NCI-H2171 treated with DMSO at 0.1 percent for 48 hours (cell line): ENCODE data around the gene SH3TC1.
A peak's percentile ranks its signal among the peaks of the same experiment; 100 is the strongest.

Source experiments
- DNase-seq: peaks from one replicate; lab custom pipeline; 2025; lab: John Stamatoyannopoulos, UW

SH3TC1 gene

DNA sequence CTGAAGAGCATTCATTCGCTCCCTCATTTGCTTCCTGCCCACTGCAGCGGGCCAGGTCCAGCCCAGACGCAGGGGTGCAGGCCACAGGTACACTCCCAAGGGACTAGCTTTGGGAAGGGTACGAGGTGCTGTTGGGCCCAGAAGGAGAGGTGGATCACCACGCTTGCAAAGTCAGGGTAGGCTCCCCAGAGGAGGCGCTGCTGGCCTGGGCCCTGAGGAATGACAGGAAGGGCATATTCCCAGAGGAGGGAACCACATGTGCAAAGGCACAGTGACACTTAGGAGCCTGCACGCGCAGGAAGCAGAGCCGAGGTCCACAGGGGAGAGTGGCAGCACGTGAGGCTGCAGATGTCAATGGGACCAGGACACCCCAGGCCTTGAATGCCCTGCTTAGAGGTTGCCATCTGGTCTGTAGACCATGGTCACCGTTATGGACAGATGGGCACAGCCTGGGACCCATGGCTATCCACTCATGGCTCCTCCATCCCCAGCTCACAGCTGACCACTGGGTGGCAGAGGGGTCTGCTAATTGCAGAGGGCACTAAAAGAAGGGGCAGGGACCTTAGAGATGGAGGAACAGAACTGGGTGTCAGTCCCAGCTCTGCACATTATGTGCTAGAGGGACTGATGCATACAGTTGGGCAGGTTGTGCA lies 78.4 kb downstream of the SH3TC1 start:
- DNase-seq, result peak; percentile 4

DNA sequence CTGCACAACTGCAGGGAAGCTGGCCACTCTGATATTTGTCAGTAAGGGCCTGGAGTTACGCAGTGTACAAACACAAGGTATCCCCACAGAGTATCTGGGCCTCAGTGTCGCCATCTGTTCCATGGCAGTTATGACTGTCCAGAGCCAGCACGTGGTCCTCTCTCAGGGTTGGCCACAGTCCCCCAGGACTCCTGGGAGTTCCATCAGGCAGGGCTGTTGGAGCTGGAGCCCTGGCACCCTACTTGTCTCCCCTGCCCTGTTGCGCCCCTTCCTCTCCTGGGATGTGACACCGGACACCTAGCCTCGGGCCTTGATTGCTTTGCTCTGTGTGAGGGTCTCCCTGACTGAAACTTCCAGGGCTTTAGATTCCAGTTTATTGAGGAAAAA lies 78.9 kb downstream of the SH3TC1 start:
- no peak for DNase-seq

DNA sequence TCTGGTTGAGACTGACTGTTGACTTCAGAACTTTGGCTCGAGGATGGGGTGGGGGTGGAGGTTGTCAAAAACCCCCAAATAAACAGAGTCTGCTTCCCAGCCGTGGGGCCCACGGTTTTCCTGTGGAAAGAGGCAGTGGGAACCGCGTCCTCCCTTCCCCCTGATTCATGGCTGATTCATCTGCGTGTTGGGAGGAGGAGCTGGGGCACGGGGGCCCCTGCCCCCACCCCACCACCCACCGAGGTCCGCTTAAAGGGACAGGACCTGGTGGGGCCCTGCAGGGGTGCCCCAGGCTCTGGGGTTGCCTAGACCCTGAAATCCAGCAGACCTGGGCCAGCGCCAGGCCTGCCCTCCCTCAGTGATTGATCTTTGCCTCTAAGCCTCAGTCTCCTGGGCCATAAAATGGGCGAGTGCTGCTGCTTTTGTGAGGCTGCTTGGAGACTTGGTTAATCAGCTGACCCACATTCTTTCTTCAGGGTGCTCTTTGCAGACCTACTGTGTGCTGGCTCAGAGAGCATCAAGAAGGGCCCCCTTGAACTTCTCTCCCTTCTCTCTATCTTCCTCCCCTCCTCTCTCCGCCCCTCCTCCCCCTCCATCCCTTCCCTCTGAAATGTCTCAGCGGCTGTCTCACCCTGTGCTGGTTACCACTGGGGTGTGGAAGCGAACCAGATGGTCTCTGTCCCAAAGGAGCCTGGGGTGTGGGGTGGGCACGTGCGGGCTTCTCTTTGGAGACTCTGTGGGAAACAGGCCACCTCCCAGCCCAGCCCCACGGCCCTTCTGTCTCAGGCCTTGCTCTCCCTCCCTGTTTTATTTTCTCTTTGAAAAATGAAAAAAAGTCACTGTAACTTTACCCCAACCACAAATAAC lies 79.6 kb downstream of the SH3TC1 start:
- DNase-seq, result peak; percentile 77

DNA sequence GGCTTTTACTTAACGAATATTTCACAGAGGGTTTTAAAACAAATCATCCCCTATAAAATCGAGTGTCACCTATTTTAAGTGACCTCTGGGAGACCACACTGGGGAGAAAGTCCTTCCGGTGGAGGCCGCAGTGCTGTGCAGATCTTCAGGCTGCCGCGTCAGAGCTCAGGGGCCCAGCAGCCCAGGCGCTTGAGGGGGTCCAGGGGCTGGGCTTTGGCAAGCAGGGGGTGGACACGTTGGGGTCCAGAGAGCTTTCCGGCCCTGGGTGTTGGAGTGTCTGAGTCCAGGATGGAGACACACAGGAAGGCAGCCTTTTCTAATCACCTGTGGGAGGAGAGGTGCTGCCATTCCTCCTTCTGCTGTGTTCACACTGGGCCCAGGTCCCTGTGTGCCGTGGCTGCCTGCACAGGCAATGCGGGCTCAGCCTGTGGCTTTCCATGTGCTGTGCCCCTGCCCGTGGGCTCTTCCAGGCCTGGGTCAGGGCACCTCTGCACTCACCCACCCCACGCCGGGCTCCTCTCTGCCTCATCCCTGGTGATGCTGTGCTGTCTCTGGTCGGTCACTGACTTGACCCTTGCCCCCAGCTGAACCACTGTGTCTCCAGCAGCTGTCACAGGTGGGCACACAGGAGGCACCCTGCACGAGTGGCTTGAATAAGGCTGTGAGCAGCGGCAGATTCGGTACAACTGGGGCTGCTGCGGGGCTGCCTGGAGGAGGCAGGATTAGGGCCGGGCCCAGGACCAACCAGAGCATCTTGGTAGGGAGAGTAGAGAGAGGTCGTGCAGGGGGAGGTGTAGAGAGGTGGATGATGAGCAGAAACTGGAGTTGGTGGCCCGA lies 80.4 kb downstream of the SH3TC1 start:
- no peak for DNase-seq

DNA sequence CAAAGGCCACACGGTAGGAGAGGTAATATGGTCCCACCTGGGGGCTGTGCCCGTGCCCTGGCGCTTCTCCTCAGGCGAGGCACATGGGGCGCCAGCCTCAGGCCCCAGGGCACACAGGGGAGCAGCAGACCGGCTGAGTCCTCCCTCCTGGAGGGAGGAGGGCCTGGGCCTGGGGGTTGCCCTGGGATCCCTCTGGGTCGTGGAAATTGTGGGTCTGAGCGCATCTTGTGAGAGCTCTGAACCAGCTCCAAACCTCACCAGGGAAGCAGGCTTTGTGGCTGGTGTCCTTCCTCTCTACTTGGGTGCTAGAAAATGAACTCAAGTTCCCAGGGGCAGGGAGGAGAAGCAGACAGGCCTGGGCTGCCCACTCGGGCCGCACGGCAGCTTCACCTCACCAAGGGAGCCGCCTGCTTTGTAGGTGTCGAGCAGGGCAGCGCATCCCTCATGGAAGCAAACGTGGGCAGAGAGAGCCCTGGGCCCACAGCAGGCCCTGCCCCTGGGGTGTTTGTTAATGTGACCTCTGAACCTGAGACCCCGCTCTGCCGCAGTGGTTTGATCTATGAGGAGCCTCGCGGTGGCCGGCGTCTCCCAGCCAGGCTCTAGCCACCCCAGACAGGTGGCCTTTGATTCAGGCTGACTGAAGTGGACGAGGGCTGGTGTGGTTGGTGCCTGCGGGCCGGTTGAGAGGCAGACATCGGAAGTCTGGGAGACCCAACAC lies 81.2 kb downstream of the SH3TC1 start:
- no peak for DNase-seq

DNA sequence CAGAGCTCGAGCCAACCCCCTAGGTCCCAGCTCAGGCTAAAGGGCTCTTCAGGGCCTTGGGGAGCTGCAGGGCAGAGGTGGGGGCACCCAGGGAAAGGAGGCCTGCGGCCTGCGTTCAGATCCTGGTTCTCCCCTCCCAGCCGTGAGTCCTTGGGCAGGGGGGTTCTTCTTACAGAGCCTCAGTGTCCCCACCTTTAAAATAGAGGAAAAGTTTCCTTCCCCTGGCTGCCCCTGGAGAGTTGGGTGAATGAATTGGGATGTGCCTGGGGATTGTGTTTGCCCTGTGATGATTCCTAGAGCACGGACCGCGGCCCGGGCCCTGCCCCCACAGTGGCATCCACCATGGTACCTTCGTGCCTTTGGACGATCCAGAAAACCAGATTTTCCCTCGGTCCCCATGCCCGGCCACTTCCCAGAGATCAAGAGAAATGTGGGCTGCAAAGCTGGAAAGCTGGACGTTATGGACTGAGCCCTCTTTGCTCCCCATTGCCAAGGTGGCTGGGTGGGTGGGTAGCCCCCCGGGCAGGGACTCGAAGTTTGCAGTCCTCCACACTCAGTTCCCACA lies 81.9 kb downstream of the SH3TC1 start:
- no peak for DNase-seq

DNA sequence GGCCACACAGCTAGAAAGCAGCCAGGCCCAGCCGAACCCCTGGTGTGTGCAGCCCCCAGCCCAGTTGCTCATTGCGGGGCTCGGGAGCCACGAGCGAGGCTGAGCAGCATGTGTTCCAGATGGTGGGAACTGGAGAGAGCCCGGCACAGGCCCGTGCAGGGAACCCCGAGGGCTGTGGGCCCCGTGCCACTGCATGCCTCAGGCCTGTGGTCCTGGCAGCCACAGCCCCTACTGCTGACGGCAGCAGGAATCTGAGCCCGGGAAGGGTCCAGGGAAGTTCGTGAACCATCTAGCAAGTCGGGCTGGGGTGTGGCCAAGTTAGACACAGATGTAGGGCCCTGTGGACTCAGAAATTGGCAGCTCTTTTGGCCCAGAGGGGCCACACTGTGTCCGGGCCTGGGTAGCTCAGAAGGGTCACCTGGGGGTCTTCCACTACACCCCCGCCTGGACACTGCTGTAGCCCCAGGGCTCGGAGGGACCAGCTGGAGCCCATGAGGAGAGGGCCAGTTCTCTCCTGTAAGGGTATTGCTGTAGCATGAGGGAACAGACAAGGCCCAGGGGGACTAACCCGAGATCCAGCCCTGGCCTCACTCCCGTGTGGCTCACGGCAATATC lies 82.5 kb downstream of the SH3TC1 start:
- peak; percentile 10 for DNase-seq

DNA sequence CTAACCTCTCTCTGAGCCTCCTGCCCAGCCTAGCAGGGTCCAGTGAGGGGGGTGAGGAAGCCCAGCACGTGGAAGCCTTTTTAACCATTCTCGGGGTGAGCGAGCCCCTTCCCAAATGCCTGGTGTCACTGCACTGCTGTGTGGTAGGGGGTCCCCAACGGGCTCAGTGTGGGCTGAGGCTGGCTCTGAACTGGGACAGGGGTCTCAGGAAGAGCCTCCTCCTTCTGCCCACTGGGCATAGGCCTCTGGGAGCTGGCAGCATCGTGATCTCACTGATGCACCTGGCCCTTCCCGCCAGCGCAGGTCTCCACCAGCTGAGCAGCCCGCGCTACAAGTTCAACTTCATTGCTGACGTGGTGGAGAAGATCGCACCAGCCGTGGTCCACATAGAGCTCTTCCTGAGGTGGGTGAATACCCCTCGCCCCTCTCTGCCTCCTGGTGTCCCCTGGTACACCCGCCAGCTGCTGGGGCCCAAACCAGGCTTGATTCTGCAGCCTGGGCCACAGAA lies 83.1 kb downstream of the SH3TC1 start:
- DNase-seq, result no peak

DNA sequence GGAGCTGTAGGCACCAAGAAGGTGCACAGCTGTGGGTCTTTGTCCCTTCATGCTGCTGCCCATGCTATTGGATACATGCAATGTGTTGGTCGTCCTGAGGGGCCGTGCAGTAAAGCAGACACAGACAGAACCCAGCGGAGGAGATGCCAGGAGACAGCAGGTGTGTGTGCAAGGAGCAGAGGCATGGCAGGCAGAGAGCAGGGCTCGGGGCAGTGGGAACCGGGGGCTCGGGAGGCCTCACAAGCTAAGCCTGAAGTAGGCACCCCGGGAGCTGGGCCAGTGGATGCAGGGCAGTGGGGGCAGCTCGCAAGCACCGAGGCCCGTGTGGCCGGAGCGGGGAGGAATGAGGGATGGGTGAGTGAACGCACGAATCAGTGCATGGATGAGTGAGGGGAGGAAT lies 83.7 kb downstream of the SH3TC1 start:
- no peak for DNase-seq

DNA sequence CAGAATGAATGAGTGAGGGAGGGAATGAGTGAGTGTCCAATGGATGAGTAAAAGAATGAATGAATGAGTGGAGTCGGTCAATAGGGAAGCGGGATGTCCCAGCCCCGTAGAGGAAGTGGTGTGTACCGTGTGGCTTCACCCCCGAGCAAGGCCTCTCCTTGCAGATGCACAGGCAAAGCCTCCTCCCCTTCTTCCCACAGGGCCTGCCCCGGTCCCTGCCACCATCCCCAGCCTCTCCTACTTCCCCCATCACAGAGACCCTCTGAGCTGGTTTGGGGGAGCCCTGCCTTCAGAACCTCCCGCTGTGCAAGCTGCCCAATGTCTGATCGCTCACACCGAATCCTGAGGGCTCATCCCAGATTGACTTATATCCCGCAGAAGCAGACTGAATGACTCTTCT lies 84.1 kb downstream of the SH3TC1 start:
- DNase-seq, result no peak

DNA sequence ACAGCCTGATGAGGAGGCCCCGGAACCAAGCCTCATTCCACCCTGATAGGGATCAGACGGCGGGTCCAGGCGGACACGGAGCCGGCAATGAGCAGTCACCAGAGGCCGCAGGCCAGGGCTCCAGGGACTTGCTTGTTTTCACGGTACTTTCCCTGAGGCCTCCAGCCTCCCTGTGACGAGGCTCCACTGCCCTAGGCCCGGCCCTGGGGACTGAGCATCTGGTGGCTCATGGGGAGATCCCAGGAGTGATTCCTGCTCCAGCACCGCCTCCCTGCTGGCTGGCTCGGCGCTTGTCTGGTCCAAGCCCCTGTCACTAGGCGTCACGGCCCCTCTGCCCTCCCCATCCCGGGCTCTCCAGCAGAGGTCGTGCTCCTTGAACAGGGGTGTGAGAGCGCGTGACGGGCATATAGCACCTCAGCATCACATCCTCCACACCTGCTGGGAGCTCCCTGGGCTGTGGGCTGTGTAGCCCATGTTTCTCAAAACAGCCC lies 84.6 kb downstream of the SH3TC1 start:
- DNase-seq, result peak; percentile 20

DNA sequence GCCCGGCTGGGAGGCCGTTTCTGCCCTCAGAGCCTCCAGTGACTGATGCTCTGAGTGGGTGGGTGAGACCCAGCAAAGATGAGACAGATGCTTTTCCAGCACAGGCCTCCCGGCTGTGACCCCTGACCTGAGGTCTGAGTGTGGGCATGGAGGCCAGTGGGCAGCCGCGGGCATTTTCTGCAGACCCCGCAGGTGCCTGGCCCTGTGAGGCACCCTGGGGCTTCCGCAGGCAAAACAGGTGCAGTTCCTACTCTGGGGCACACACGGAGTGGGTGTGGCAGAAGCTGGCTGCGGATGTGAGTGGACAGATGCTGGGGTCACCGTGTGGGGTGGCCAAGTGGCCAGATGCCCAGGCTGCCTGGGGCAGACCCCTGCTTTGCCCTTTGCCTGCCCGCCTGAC lies 85.3 kb downstream of the SH3TC1 start:
- no peak for DNase-seq

DNA sequence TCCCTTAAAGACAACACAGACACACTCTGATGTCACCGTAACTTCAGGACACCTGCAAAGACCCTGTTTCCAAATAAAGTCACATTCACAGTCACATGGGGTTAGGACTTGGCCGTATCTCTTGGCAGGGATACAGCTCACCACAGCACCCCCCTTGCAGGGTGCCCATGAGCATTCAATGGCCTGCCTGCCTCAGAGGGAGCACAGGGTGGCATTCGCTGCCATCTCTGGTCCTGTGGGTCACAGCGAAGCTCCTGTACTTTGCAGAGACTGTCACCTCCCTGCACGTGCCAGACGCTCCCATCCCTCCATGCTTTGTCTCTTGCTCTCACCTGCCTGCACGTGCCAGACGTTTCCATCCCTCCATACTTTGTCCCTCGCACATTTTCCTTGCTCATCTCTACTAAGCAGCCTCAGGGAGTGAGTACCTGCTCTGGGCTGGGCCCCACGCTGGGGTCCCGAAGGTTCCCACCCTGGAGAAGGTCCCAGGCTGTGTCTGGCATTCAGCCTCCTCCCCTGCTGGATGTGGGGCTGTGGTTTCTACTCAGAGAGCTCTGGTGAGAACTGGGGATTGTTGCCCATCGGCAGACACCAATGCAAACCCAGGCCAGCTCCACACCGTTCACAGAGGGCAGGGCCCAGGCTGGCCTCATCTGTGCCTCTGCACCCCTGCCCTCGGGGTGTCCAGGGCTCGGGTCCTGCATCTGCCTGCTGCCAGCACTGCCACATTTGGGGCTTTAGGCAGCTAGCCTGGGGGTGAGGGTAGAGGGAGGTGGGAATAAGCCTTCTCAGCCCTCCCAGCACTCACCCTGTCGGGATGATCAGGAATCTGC lies 86.3 kb downstream of the SH3TC1 start:
- DNase-seq, result no peak

DNA sequence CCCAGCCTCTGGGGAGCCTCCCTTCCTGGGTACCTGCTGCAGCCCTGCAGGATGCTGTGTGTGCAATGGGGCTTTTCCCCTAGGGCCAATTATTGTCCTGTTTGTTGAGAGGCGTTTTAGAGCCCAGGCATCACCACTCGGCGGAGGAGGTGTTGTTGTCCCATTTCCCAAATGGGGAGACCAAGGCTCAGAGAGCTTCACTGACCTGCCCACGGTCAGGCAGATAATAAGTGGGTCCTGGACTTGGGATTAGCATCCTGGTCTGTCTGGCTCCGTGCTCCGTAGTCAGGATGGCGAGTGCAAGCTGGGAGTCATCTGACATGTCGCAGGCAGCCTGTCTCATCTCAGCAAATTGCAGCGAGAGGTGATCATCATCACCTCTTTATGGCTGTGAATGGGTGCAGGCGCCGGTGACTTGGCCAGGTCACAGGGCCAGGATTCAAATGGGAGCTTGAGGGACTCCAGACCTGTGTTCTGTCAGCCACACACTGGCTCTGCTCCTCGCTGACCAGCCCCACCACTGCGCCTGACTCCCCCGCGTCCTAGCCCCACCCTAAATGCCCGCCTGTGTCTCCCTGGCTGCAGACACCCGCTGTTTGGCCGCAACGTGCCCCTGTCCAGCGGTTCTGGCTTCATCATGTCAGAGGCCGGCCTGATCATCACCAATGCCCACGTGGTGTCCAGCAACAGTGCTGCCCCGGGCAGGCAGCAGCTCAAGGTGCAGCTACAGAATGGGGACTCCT lies 87.1 kb downstream of the SH3TC1 start:
- no peak for DNase-seq

DNA sequence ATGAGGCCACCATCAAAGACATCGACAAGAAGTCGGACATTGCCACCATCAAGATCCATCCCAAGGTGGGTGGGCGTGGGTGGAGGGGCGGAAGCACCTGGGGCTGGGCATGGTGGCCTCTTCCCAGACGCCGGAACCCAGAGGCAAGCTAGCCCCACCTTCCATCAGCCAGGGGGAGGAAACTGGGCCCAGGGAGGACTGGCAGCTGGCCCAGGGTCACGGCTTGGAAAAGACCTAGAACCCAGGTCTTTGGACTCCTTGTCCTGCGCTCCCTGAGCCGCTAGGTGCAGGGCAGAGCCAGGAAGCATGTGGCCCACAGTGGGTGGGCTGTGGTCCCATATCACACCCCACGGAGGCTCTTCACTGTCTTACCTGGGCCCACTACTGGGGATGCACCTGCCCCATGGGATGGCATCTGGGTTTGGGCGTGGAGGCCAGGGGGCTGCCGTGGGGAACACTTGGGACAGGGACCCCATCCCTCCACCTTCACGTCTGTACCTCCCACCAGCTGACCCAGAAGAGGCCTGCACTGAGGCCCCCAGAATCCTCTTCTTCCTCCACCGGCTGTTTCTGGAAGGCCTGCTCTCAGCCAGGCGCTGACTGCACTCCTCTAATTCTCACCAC lies 87.7 kb downstream of the SH3TC1 start:
- no peak for DNase-seq

DNA sequence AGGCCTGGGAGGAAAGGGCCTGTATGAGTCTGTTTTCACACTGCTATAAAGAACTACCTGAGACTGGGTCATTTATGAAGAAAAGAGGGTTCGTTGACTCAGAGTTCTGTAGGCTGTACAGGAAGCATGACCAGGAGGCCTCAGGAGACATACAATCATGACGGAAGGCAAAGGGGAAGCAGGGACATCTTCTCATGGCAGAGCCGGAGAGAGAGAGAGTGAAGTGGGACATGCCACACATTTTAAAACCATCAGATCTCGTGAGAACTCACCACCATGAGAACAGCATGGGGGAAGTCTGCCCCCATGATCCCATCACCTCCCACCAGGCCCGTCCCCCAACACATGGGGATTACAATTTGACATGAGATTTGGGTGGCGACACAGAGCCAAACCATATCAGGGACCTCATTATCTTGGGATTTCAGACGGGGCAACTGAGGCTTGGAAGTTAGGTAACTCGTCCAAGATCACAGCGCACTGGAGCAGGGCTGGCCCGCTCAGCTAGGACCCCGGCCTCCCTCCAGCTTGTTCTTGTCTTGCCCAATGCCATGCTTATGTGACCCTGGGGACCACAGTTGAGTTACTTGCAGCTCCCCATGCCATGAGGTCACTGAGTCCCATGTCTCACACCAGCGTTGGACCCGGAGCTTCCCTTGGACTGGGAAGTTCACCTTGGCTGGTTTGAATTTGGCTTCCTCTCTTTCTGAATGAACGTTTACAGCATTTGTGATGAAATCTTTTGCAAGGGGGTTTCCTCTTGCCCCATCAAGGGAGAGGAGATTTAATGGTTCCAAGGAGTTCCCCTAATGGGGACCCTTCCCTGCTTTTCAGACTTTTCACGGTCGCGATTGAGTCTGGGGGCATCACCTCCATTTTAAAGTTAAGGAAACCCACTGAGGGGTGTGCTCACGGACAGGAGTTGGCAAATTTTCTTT lies 88.5 kb downstream of the SH3TC1 start:
- DNase-seq, result no peak

DNA sequence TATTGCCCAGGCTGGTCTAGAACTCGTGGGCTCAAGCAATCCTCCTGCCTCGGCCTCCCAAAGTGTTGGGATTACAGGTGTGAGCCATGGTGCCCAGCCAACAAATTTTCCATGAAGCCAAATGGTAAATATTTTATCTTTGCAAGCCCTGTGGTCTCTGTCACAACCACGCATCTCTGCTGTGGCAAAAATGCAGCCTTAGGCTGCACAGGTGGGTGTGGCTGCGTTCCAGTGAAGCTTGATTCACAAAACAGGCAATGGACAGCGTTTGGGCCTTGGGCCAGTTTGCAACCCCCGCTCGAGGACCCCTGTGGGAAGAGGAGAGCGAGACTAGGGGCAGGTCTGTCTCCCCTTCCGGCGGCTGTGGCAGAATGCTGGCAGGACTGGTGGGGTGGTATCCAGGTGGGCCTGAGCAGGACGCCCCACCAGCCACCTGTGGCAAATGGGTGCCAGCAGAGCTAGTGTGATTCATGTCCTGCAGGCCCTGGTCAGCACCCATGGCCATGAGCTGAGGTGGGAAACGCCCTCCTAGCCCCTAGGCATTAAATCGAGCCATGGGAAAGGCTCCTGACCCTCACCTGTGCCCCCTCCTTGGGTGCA lies 90.2 kb downstream of the SH3TC1 start:
- no peak for DNase-seq
